Activated CD8-positive, alpha-beta memory T cell treated with anti-CD3 and anti-CD28 coated beads for 1 hour (primary cell): ENCODE measurements around the gene CDKN2AIPNL.
"Not testable (repeated sequence)": the region's sequence is repeated elsewhere in the genome, so short reads cannot be mapped to it uniquely, and the experiment has no call there.

Source experiments
- DNase-seq, 2 donors: peaks; one replicate each; pipeline ENCODE4 v3.0.0-alpha.2; 2020; ENCODE audit warnings: low read depth in 1 of 2; ENCODE audit errors: extremely low read depth in 1 of 2

CDKN2AIPNL gene

GRCh38 chr5:134438721-134439123 lies 27.0 kb upstream of the CDKN2AIPNL start:
- no peak for DNase-seq

- DNase-seq, result no peak
These were observed 26.3 kb upstream of the CDKN2AIPNL start for GRCh38 chr5:134437847-134438581.

- DNase-seq, result no peak
These were observed 25.7 kb upstream of the CDKN2AIPNL start for GRCh38 chr5:134437340-134437846.

- peak; percentile 11 to 17 for DNase-seq
These were observed 25.1 kb upstream of the CDKN2AIPNL start for GRCh38 chr5:134436523-134437339.

- DNase-seq, result no peak
These were observed 23.9 kb upstream of the CDKN2AIPNL start for GRCh38 chr5:134435560-134435959.

GRCh38 chr5:134432677-134433359 lies 21.1 kb upstream of the CDKN2AIPNL start:
- DNase-seq, result no peak

GRCh38 chr5:134432174-134432573 lies 20.5 kb upstream of the CDKN2AIPNL start:
- no peak for DNase-seq

- no peak for DNase-seq
These were observed 18.4 kb upstream of the CDKN2AIPNL start for GRCh38 chr5:134430001-134430569.

- DNase-seq, result no peak
These were observed 15.9 kb upstream of the CDKN2AIPNL start for GRCh38 chr5:134427540-134428041.

GRCh38 chr5:134426361-134426760 lies 14.7 kb upstream of the CDKN2AIPNL start:
- DNase-seq, result no peak

GRCh38 chr5:134423376-134423775 lies 11.7 kb upstream of the CDKN2AIPNL start:
- no peak for DNase-seq

- DNase-seq, result no peak
These were observed 11.2 kb upstream of the CDKN2AIPNL start for GRCh38 chr5:134422791-134423365.

- not testable (repeated sequence) for DNase-seq
These were observed 9.4 kb upstream of the CDKN2AIPNL start for GRCh38 chr5:134421038-134421437.

- DNase-seq, result no peak
These were observed 8.7 kb upstream of the CDKN2AIPNL start for GRCh38 chr5:134420343-134420742.

- no peak for DNase-seq
These were observed 7.3 kb upstream of the CDKN2AIPNL start for GRCh38 chr5:134418958-134419357.

- no peak for DNase-seq
These were observed 6.0 kb upstream of the CDKN2AIPNL start for GRCh38 chr5:134417707-134418106.

GRCh38 chr5:134413046-134413445 lies 1.4 kb upstream of the CDKN2AIPNL start:
- DNase-seq, result no peak

GRCh38 chr5:134411228-134411545 lies 494 bp downstream of the CDKN2AIPNL start:
- DNase-seq, result no peak

GRCh38 chr5:134410822-134411221 lies 859 bp downstream of the CDKN2AIPNL start:
- DNase-seq, result no peak

- DNase-seq, result no peak
These were observed 2.4 kb downstream of the CDKN2AIPNL start for GRCh38 chr5:134409321-134409720.

- DNase-seq, result no peak
These were observed 5.3 kb downstream of the CDKN2AIPNL start for GRCh38 chr5:134406390-134406789.
